ENCODE results near the gene CPVL. TPM values are rescaled to one million over a fixed set of nuclear protein-coding genes. Genes with fewer than 3 reads are reported as not detected.

CPVL gene
- total RNA-seq, 2 donors from 2014 or later, result 2.7 to 11.8 TPM

DNA sequence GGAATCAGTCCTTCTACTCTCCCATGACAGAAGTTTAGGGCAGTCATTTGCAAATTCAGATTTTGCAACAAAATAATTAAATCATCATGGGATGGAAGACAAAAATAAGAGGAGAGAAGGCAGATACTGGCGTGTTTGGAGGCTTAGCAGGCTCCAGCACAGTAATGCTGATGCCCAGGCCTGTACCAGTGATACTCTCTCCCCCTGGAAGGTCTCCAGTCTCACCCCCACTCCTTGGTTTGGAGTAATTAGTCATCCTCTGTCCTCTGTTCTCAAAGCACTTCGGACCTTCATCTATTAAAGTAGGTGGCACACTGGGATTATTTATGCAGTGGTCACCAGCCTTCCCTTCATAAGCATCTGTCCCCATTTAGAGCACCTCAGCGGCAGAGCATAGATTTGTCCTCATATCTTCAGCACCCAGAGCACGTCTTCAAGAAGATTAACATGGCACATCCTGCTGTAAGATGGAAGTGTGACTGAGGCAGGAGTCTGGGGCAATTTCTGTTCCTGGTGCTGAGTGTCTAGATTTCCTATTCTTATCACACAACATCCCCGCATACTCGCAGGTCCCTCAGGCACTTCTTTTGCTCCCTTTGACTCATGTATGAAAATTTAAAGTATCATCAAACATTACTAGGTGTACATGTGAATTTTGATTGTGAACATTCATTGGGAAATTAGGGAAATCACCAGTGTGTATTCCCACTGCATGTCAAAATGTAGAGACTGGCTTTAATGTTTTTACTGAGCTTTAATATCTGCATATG is 156.9 kb downstream of the CPVL start:
- no peaks in the 10 kb centered on the region for H3K36me3 ChIP-seq
- peak overlapping the region; percentile 23 to 44 for H3K27ac ChIP-seq
- H3K4me3 ChIP-seq, result no peak overlapping the region
- no peaks in the 10 kb centered on the region for H3K27me3 ChIP-seq
- H3K4me1 ChIP-seq, result peaks cover 0 to 38% of the 10 kb centered on the region in 2 donors
- no peak for DNase-seq (ENCODE audit: low spot score)
- no peak for TF ChIP-seq CTCF (IDR thresholded peaks at IDR 0.05)
- H3K9me3 ChIP-seq, result no peaks in the 10 kb centered on the region

- no peak for TF ChIP-seq CTCF (IDR thresholded peaks at IDR 0.05)
- peak; percentile 74 for DNase-seq (ENCODE audit: low spot score)
- Histone ChIP-seq H3K4me3 (no peak overlapping the region), H3K27me3 (no peaks in the 10 kb centered on the region), H3K36me3 (no peaks in the 10 kb centered on the region), H3K4me1 (peaks cover 0 to 44% of the 10 kb centered on the region in 2 donors), H3K27ac (peak overlapping the region; percentile 32 to 76), H3K9me3 (no peaks in the 10 kb centered on the region)
Measured at GRCh38 chr7:28988810-28989209, 157.5 kb downstream of the CPVL start.

GRCh38 chr7:28988091-28988490 is 158.2 kb downstream of the CPVL start:
- Histone ChIP-seq H3K27ac (peak overlapping the region; percentile 32 to 76), H3K4me1 (peaks cover 0 to 44% of the 10 kb centered on the region in 2 donors)

DNA sequence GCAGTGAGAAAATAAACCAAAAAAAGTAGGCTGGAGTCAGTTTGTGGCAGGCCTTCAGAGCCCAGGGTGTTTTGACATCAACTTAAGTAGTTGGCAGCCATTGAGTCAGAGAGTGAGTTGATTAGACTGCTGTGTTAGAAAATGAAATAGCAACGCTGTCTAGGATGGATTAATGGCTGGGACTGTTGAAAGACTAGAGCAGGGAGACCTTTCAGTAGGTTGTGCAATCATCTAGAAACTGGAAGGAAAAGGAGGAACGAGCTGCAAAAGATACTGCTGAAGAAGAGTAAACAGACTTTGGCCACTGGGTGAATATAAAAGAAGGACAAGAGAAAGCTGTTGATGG is 159.6 kb downstream of the CPVL start:
- Histone ChIP-seq H3K4me1 (peaks cover 0 to 44% of the 10 kb centered on the region in 2 donors), H3K4me3 (no peak overlapping the region), H3K27me3 (no peaks in the 10 kb centered on the region), H3K9me3 (no peaks in the 10 kb centered on the region), H3K27ac (peak overlapping the region; percentile 55 to 76), H3K36me3 (no peaks in the 10 kb centered on the region)
- no peak for DNase-seq (ENCODE audit: low spot score)
- no peak for TF ChIP-seq CTCF (IDR thresholded peaks at IDR 0.05)

More at GRCh38 chr7:28988091-28988490, 158.2 kb downstream of the CPVL start:
- Histone ChIP-seq H3K27me3 (no peaks in the 10 kb centered on the region), H3K36me3 (no peaks in the 10 kb centered on the region), H3K9me3 (no peaks in the 10 kb centered on the region), H3K4me3 (no peak overlapping the region)
- DNase-seq (ENCODE audit: low spot score), result no peak
- no peak for TF ChIP-seq CTCF (IDR thresholded peaks at IDR 0.05)

- H3K4me1 ChIP-seq, result peaks cover 0 to 44% of the 10 kb centered on the region in 2 donors
- no peaks in the 10 kb centered on the region for H3K27me3 ChIP-seq
- no peak for DNase-seq (ENCODE audit: low spot score)
- no peaks in the 10 kb centered on the region for H3K36me3 ChIP-seq
- no peak overlapping the region for H3K4me3 ChIP-seq
- no peaks in the 10 kb centered on the region for H3K9me3 ChIP-seq
- H3K27ac ChIP-seq, result peak overlapping the region; percentile 55 to 76
- no peak for TF ChIP-seq CTCF (IDR thresholded peaks at IDR 0.05)
Measured at GRCh38 chr7:28986028-28986764, 160.1 kb downstream of the CPVL start.

Measured in right atrium auricular region (tissue), 2 donors.